HG03196 (cell line): ENCODE data around the gene KY.

Experiments
- ATAC-seq: cut with Tn5 transposase; IDR thresholded peaks from one replicate; pipeline ENCODE4 v1.9.1; 2021; ENCODE audit not compliant: unreplicated experiment

The KY gene

DNA sequence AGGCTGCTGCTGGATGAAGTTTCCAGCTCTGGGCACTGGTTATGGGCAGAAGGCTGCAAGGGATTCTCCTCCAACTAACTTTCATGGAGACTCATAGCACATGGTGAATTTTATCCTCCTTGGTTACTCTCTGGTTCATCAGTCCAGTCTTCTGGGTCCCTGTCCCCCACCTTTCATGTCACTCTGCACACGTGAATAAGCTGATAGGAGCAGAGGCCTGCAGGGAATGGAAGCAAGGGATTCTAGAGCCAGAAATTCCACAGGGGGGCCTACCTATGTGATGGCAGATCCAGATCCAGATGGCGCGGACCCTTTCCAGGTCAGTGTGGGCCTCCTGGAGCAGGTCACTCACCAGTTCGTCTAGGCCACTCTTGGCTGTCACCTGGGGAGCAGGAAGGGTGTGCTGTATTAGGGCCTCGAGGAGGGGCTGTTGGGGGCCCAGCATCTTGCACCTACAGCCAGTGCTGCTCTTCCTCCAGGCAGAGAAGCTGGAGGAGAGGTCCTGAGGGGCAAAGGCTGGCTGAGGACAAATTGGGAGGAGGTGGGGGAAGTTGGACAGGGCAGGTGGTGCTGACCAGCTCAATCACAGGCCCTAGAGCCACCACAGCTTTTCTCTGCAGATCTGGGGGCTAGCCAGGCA is 30.2 kb downstream of the KY start:
- no peak for ATAC-seq

DNA sequence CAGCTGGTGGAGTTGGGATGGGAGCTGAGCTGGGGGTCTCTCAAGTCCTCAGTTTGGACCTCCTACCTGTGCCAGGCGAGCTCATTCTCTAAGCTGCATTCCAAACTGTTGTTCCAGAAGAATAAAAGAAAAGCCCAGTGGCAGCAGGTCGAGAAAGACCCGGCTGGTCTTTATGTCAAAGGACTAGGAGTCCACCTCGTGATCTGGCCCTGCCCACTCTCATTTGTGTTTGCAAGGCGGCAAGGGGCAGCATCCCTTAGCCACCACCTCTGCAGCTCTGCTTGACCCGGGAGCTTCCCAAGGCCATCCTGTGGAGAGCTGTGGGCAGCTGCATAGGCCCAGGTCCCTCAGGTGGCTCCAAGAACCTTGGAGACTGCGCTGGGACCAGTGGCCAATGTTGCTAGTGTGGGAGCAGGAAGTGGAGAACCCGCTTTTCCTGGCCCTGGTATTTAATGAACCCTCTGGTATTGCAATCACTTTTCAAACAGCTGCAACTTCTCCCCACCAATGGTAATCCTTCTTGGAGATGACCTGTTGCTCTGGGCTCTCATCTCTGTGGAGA is 30.9 kb downstream of the KY start:
- no peak for ATAC-seq

DNA sequence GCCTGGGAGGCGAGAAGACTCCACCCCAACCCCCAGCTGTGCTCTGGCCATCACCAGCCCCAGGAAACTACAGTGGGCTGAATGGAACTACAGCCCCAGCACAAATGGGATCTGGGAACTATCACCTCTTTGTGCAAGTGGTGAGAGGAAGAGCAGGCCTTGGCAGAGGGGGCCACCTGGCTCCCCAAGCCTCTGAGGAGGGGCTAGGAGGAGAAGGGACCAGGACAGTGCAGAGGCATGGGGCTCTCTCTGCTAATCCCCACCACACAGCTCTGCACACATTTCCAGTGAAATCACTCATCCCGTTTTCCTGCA is 31.6 kb downstream of the KY start:
- ATAC-seq = no peak

DNA sequence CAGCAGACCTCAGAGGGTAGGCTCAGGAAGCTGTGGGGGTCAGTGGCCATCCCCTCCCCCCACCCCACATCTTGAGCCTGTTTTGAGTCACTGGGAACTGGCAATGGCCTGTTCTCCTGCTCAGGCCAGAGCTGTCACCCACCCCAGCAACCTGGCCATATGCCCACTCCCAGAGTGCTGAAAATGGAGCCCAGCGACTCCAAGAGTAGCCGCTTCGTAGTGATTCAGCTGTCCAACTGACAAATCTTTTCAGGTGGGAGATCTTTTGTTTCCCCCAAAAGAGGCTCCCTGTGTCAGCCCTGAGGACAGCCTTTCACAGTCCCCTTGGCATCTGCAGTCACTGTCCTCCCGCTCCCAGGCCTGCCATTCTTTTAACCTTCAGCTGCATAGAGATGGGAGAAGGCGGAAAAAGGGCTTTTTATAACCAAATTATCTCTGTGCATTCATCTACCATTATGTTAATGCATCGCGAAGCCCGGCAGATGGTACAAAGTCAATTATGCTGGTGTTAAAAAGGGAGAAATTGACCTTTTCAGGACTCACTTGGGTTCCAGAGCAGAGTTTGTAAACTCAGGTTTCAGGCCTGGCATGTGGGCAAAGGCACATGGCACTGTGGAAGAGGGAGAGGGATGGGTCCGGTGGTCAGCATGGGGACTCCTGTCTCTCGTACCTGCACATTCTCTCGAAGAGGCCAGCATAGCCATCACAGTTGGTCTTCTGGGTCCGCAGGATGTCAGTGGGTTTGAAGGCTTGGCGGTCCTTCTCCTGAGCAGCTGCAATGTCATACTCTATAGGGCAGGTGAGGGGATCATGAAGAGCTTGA is 32.1 kb downstream of the KY start:
- no peak for ATAC-seq

DNA sequence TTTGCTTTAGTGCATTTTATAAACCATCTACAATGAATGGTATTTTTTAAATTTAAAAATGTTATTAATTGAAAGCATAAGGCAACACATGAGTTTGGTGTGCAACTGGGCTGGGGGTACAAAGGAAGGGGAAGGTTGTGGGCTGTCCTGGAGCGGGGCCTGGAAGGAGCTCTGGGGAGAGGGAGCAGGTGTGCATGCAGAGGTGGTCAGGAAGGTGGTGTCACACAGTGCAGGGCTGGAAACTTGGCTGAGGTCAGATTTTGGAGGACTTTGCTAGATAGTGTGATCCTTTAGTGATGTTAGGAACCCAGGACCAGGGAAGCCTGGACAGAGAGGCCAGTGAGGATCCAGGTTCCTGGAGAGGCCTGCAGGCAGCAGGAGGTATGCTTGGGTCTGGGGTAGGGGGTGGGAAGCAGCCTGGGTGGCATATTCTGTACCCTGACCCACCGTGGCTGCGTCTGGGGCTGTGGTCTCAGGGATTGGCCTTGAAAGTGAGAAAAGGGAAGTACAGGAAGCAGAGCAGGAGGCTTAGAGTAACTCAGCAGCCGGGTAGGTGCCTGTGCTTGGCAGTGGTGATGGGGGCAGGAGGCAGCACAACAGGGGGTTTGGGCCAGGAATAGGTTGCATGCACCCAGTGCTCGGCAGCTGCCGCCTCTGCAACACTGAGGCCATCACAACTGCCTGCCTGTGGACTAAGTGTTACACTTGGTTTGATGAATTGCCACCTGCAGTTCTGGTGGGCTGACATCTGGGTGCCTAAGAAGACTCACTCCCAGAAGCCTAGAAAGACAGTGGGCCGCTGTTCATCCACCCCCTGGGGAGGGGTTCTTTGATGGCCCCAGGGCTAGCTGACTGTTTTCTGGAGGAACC is 33.0 kb downstream of the KY start:
- ATAC-seq = no peak

DNA sequence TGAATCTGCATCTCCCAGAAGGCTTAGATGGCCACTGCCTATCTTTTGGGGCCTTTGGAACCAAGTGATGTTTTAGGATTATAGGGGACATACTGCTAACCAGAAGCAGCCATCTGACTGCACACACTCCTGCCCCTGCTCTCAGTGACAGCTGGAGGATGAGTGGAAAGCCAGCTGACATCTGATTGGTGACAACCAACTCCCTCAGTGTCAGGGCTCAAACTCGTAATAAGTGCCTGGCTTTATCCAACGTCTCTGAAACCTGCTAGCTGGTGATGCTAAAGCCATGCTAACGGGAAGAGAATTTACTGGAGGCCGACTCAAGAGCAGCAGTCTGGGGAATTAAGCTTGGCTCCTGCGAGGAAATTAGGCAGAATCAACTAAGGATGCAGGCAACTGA is 35.1 kb downstream of the KY start:
- no peak for ATAC-seq

DNA sequence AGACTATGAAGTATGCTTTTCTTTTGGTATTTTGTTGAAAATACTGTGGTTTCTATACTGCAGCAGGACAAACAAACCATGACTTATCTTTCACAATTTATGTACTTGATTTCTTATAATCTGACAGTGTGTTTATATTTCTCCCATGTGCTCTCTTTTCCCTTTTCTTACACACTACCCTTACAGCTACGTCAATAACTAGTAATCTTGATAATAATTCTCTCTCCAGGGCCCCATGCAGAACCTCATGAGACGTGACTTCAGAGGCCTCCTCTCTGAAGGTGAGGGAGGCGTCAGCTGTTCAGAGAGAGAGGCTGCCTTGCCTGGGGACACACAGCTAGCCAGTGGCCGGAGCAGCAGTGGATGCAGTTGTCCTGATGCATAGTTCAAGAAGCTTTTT is 35.9 kb downstream of the KY start:
- ATAC-seq = no peak

DNA sequence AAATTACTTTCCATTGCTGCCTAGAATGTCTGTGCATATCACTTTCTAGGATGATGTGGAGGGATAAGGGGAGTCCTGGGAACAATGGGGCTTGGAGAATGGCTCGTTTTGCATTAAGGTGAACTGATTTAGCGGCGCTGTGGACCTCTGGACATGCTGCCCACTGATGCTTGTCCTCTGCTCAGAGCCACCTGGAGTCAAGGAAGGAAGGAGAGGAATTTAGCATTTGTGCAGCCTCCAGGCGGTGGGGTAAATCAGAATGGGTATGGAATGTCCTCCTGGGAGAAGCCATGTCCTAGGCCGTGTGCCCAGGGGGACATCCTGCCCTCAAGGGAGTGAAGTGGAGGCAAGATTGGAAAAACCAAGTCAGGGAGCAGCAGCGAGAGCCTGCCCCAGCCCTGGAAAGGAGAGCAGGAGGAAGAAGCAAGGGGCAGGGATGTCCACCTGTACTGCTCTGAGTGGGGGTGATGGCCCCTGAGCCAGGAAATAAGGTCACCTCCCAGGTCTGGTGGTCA is 37.8 kb downstream of the KY start:
- ATAC-seq = no peak

DNA sequence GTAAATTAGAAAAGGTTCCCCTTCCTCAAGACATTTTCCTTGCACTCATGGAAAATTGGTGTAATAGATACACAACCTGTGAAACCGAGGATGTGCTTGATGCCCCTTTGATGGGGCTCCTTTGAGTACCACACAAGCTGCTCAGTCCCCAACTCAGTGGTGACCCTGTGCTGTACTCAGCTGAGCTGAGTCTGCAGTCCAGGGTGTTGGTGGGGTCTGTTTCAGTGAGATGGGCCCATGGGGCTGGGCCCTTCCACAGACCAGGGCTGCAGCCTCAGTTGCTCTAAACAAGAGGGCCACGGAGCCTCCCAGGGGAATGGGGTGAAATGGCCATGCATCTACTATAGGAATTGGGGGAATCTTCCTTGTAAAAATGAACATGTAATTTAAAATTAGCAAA is 39.3 kb downstream of the KY start:
- no peak for ATAC-seq

DNA sequence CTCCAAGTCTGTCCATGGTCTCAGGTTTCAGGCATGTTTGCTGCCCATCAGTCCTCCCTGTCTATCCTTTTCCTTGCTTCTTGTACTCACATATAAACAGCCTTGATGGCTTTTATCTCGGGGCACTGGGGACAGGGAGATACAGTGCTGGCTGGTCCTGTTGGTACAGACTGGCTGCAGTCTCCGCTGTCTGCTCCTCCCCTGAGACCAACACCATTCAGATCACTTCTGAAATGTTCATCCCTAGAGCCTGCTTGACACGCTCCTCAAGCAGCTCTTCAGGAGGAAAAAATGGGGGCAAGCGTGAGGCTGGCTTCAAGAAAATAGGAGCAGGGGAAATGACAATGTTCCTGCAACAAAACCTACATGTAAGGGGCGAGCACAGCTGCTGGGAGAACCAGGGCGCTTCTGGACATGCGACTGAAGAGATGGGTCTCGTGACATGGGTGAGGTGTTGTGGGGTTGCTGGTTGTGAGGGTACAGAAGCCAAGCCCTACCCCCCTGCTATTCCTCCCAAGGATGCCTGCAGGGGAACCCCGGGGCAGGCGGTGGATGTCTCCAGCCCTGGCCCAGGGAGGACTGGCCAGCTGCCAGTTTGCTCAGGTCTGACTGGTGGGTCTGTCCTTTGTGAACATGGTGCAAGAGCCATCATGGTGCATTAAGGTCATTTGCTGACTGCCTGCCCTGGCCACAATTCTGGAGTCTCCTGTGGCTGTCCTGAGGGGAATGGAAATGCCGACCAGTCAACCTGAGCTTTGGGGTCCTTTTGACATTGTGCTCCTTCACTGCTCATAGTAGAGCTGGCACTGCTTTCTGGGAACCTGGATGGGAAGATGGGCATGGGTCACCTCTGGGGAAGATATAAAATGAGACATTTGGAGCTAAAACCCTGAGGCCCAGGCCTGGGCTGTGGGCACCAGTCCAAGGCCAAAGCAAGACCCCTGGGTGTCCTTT is 40.1 kb downstream of the KY start:
- no peak for ATAC-seq

DNA sequence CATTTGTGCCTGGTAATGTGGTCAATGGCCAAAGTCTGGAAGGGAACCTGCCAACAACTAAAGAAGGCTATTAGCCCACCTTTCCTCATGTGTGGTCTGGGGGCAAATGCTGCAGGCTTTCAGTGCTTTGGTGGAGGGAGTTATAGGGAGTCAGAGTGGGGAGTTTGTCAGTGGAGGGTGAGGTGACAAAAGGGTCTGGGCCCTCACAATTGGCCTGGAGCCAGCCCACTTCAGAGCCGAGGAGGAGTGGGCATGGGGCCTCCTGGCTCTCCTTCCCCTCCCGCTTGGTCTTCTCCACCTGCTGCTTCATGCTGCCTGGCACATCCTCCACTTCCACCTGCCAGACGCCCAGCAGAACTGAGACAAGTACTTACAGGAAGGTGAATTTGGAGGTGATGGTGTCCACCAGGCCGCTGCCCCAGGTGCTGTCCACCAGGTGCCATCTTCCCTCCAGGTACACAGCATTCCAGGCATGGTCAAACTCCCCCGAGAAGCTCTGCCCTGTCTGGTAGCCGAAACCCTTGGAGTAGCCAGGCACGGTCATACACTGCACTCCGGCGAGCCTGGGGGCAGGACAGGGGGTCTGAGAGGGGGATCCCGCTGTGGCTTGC is 40.9 kb downstream of the KY start:
- ATAC-seq = no peak

DNA sequence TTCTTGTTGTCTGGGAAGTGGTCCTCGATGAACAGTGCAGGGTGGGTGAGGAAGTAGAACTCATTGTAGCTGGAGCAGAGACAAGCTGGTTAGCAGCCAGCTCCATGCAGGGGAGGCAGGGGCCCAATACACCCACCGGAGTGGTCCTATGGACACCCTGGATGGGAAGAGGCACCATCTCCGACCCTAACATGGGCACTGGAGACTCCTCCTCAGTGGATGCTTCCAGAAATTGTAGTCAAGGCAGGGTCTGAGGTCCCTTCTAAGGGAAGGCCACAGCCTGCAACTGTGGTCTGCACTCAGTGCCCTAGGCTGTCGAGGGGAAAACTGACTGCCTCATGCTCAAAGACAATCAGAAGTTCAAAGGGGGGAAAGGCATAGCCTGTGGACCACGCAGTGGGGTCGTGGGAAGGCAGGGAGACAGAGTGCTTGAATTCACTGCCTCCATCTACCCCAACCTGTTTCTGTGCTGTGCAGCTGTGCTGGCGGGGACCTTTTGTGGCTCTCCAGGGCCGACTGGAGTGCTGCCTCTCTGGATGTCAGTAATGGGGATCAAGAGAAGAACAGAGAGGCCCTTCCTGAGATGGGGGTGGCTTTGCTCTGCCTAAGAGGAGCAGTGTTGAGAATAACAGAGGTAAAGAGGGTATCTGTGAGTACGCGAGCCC is 41.9 kb downstream of the KY start:
- ATAC-seq = no peak

DNA sequence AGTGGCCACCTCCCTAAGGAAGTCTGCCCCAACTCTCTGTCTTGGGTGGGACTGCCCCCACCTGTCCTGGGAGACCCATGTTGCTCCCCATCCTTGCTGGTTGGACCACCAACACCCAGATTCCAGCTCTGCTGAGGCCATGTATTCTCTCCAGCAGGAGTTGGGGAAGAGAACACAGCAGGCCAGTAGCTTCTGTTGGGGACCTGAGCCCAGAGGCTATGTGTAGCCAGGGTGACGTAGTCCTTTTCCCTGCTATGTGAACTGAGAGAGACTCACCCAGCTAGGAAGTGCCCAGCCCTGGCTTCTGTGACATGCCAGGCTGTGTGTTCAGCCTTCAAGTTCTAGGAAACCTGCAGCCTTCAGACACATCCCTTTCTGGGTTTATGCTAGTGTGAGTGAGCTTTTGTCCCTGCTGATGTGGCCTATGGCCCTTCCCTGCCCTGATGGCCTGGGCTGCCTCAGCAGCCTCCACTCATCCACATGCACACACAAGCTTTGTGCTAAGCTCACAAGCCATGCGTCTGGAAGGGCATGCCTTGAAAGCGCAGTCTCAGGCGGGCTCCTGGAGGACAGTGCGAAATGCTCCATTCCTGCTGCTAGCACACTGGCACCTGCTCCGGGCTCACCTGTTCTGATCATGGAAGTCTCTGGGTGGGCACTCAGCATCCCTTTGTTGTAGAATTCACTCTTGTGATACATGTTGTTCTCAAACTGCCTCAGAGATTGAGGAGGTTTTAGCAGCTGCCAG is 42.6 kb downstream of the KY start:
- ATAC-seq = no peak

DNA sequence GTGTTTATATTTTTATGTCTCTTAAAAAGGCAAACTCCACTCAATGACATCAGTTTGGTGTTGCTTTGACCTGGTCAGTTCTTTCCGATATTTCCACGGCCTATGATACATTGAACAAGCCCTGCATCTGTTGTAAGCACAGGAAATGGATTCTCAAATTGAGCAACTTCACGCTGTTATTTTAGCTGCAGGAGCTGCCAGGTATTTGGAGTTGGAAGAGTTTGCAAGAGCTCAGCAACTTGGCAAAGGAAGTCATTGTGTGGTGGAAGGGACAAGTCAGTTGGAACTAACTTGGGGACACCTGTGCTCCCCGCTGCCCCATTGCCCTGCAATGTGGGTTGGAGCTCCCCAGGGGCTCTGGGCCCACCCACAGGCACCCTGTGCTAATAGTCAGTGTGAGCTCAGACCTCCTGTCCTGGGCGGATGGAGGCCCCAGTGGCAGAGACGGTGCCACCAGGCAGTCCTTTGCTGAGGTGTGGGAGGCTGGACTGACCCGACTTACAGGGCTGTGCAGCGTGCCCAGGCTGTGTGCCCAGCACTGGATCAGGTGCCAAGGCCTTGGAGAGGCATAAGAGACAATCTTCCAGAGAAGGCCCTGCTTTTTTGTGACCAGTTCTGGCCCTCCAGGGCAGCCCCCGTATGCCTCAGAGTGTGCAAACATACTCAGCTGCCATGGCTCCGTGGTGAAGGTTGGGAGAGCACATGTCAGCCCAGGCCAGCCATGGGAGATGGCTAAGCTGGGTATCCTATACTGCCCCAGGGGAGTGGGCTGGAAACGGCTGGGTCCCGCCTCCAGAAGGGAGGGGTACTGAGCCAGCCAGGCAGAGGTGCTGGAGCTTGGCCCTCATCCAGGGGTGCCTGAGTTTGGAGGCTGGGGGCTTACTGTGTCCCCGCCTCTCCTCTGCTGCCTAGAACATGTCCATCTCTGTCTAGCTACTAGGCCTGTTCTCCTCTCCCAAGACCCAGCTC is 43.5 kb downstream of the KY start:
- ATAC-seq = no peak

DNA sequence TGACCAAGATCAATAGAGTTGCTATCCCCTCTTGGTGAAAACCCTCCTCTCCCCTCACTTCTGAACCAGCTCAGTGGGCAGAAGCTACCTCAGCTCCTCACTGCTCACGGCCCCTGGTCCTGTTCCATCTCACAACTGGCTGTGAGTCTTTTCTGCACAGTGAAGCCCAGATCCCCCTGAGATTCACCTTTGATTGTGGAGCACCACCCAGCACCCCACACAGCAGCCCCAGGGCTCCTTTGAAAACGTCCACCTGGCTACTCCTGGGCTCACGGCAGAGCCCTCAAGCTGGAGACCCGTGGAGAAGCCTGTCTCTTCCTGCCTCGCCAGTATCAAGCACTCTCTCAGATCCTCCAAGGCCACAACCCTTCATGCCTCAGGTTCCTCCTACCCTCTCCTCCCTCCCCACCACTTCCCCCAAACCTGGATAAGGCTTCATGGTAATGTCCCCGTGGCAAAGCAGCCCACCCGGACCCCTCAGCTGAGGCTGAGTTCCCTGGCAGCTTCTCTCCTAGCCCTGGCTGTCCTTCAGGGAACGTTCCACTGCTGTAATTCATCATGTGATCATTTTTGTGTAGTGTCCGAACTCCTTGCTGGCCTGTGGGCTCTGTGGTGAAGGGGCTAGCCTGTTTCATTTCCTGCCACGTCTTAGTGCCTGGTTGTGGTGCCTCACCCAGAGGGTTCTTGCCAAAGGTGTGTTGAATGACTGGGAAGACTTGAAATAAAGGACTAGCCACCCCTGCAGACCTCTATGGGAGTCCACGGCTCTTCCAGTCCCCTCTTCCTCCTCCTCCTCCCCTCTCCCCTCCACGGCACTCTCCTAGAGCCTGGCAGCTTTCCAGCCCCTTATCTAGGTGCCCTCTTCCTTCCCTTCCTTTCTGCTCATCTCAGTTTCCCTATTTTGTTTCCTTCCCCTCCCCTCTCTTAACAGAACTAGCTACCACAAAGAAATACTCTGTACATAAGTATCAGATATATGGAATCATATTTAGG is 44.5 kb downstream of the KY start:
- no peak for ATAC-seq

DNA sequence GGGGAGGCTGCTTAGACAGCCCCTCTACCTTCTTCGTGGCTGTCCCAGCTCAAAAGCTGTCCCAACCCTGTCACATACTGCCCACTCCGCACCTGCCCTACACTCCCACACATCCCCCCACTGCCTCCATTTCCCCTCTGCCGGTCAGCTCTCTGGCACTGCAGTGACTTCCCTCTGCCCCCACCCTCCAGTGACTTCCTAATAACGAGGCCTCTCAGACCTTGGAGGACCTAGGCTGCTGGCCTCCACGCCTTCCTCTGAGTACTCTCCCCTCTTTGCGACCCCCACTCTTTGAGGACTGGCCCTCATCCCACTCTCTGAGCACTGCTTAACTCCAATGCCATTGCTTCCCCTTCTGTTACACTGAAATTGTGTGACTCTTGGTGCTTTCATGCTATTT is 45.3 kb downstream of the KY start:
- ATAC-seq = no peak
